CD4-positive, alpha-beta T cell (primary cell): ENCODE data around the gene C19orf67. TPM values are rescaled to one million over a fixed set of nuclear protein-coding genes. Genes with fewer than 3 reads are reported as not detected.
A peak's percentile ranks its signal among the peaks of the same experiment; 100 is the strongest.

ENCODE experiments used
- ATAC-seq: fragments of 200-7000 bp; cut with Tn5 transposase; one replicate; pipeline ENCODE4 v1.10.0; 2022; ENCODE audit warnings: mild to moderate bottlenecking; ENCODE audit not compliant: poor library complexity
- CTCF ChIA-PET: fragments of 350-600 bp; sonication (Branson Sonifier 250); formaldehyde crosslinking; loops from one replicate; lab custom pipeline; 2021; ENCODE audit warnings: antibody characterized with exemption, inconsistent platforms; lab: Charles Lee
- POLR2A ChIA-PET: fragments of 350-600 bp; sonication (Branson Sonifier 250); formaldehyde crosslinking; loops from one replicate; lab custom pipeline; 2021; ENCODE audit warnings: antibody characterized with exemption, inconsistent platforms; lab: Charles Lee
- DNase-seq, 14 experiments: peaks; one replicate each; pipeline ENCODE4 v3.0.0-alpha.2; 2013 to 2020; ENCODE audit warnings: mixed read lengths in 2 of 14
- H3K27ac ChIP-seq, 2 donors: one replicate each; pipeline versions ENCODE4 v1.5.1 to v1.7.0; 2013; ENCODE audit warnings: low read length in 2 of 2, low read depth in 1 of 2, mild to moderate bottlenecking in 1 of 2
- H3K27me3 ChIP-seq, 2 experiments: 1 replicate in 1 of 2; 2 replicates in 1 of 2; pipeline versions ENCODE4 v1.6.1 to v1.7.0; 2013; ENCODE audit warnings: low read length in 2 of 2, control low read depth in 1 of 2, mild to moderate bottlenecking in 1 of 2, moderate library complexity in 1 of 2; ENCODE audit not compliant: insufficient read depth in 2 of 2, control insufficient read depth in 1 of 2
- H3K36me3 ChIP-seq: one replicate; pipeline ENCODE4 v1.6.1; 2013; ENCODE audit warnings: low read length, control low read depth; ENCODE audit not compliant: insufficient read depth
- H3K4me1 ChIP-seq: one replicate; pipeline ENCODE4 v1.6.1; 2013; ENCODE audit warnings: low read length, control low read depth; ENCODE audit not compliant: insufficient read depth
- H3K4me3 ChIP-seq: one replicate; pipeline ENCODE4 v1.5.1; 2013; ENCODE audit warnings: mild to moderate bottlenecking, low read length, moderate library complexity
- H3K9me3 ChIP-seq, 2 experiments: 1 replicate in 1 of 2; 2 replicates in 1 of 2; pipeline versions ENCODE4 v1.6.1 to v1.7.0; 2013; ENCODE audit warnings: low read length in 2 of 2, mild to moderate bottlenecking in 2 of 2, control low read depth in 1 of 2, moderate library complexity in 1 of 2; ENCODE audit not compliant: control insufficient read depth in 1 of 2, insufficient read depth in 1 of 2
- H3K27ac Mint-ChIP-seq: one replicate; pipeline ENCODE4 v1.8.0; 2020; ENCODE audit warnings: mixed read lengths
- H3K27me3 Mint-ChIP-seq: one replicate; pipeline ENCODE4 v1.8.0; 2021; ENCODE audit warnings: mixed read lengths
- H3K36me3 Mint-ChIP-seq: one replicate; pipeline ENCODE4 v1.8.0; 2021; ENCODE audit warnings: low read depth, mixed read lengths
- H3K4me1 Mint-ChIP-seq: one replicate; pipeline ENCODE4 v1.8.0; 2021; ENCODE audit warnings: low read depth, mixed read lengths
- H3K4me3 Mint-ChIP-seq: one replicate; pipeline ENCODE4 v1.8.0; 2020; ENCODE audit warnings: mild to moderate bottlenecking, mixed read lengths
- H3K9me3 Mint-ChIP-seq: one replicate; pipeline ENCODE4 v1.8.0; 2020; ENCODE audit warnings: mixed read lengths
- intact Hi-C, 2 experiments: fragments of 100-400 bp; cut with DNase I in 1 of 2; cut with micrococcal nuclease in 1 of 2; formaldehyde crosslinking; loops; one replicate each; pipeline versions ENCODE4 v1.15.1 to v1.9.0; 2023 to 2025; cut with DNase I, micrococcal nuclease
- total RNA-seq, 174 experiments: library from RNA in 2 of 174; stranded (reverse) in 2 of 174; gene quantifications; one replicate each; pipeline ENCODE4 v1.2.3 and lab custom pipeline; 2021 to 2026
- TF ChIP-seq, protein P1 (sequence below): fragments of 200-600 bp; IDR thresholded peaks from one replicate; pipeline ENCODE4 v1.8.0; 2022; ENCODE audit warnings: antibody characterized with exemption, mild to moderate bottlenecking

Gene C19orf67
- total RNA-seq, 2 experiments from 2014 or later = not detected

DNA sequence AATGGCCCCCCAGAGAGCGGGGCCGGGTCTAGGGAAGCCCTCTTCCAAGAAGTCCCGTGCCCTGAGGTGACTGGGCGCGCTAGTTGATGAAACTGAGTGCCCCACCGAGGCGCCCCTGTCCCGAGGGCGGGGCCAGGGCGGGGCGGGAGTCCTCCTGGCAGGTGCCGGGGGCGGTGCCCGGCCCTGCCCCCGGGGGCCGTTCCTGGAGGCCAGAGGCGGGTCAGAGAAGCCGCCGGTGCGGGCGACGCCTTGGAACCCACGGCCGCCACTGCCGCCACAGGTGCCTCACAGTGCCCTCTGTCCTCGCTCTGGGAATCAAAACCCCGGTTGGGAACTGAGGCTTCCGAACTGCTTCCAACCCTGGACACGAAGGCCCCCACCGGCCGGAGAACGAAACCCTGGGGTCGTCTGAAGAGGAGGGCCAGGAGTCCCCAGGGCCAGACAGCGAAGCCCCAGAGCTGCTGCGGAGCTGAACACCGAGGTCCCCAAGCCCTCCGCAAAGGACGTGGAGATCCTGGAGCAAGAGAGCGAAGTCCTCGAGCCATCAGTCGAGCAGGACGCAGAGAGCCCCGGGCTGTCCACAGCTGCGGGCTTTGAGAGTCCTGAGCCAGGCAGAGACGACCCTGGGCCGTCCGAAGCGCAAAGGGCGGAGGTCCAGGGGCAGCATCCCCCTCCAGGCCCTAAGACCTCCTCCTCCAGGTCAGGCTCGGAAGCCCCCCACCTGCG, 12.9 kb downstream of the C19orf67 start, which contains the start of gene MISP3:
MISP3 (plus strand) TSS at position 252 of the 726 bp plus-strand sequence. CDS start 524 bp downstream, outside the sequence.
- ChIA-PET CTCF (interaction anchor here (0.6 to 4.3 kb wide), 15 partner anchors 8 to 1671 kb away, joined by 3 to 27 read pairs (median 5); partner anchors contain the start of genes ASF1B and NANOS3), POLR2A (interaction anchor here (0.8 to 2.3 kb wide), 7 partner anchors 14 to 191 kb away, joined by 3 to 22 read pairs (median 5); partner anchors contain the start of genes ASF1B, IL27RA and PRKACA)
- Histone ChIP-seq H3K4me3 (peak within 1 kb of the TSS; percentile 77), H3K27me3 (peaks cover 4 to 5% of the 10 kb centered on the region in 2 experiments), H3K4me1 (peaks cover 38% of the 10 kb centered on the region), H3K27ac (no peak within 1 kb of the TSS), H3K9me3 (no peaks in the 10 kb centered on the region), H3K36me3 (no peaks in the 10 kb centered on the region)
- peaks cover 4% of the 10 kb centered on the region for H3K27me3 Mint-ChIP-seq
- no peaks in the 10 kb centered on the region for H3K36me3 Mint-ChIP-seq
- peak within 1 kb of the TSS; percentile 83 for H3K27ac Mint-ChIP-seq
- H3K4me1 Mint-ChIP-seq = peaks cover 17% of the 10 kb centered on the region
- H3K4me3 Mint-ChIP-seq = peak within 1 kb of the TSS; percentile 93
- intact Hi-C loops = loop anchor here (1.0 to 5.0 kb wide), 5 partner anchors 24 to 276 kb away; partner anchors contain the start of genes ASF1B (in 1 of the 2), PRKACA (in 1 of the 2) and RFX1 (in 1 of the 2)
- peak in 4 of 14 experiments; percentile 26 to 62 (median 44) for DNase-seq
- ATAC-seq = no peak
- no peaks in the 10 kb centered on the region for H3K9me3 Mint-ChIP-seq
- TF ChIP-seq, protein P1, sequence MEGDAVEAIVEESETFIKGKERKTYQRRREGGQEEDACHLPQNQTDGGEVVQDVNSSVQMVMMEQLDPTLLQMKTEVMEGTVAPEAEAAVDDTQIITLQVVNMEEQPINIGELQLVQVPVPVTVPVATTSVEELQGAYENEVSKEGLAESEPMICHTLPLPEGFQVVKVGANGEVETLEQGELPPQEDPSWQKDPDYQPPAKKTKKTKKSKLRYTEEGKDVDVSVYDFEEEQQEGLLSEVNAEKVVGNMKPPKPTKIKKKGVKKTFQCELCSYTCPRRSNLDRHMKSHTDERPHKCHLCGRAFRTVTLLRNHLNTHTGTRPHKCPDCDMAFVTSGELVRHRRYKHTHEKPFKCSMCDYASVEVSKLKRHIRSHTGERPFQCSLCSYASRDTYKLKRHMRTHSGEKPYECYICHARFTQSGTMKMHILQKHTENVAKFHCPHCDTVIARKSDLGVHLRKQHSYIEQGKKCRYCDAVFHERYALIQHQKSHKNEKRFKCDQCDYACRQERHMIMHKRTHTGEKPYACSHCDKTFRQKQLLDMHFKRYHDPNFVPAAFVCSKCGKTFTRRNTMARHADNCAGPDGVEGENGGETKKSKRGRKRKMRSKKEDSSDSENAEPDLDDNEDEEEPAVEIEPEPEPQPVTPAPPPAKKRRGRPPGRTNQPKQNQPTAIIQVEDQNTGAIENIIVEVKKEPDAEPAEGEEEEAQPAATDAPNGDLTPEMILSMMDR = no peak

DNA sequence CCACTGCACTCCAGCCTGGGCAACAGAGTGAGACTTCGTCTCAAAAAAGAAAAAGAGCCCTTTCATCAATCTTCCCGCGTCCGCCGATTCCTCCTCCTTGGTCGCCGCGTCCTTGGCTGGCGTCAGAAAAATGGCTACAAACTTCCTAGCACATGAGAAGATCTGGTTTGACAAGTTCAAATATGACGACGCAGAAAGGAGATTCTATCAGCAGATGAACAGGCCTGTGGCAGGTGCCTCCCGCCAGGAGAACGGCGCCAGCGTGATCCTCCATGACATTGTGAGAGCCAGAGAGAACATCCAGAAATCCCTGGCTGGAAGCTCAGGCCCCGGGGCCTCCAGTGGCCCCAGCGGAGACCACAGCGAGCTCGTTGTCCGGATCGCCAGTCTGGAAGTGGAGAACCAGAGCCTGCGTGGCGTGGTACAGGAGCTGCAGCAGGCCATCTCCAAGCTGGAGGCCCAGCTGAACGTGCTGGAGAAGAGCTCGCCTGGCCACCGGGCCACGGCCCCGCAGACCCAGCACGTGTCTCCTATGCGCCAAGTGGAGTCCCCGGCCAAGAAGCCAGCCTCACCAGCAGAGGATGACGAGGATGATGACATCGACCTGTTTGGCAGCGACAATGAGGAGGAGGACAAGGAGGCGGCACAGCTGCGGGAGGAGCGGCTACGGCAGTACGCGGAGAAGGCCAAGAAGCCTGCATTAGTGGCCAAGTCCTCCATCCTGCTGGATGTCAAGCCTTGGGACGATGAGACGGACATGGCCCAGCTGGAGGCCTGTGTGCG, 15.1 kb downstream of the C19orf67 start:
- Mint-ChIP-seq H3K4me1 (peaks cover 17% of the 10 kb centered on the region), H3K4me3 (peak overlapping the region; percentile 58), H3K9me3 (no peaks in the 10 kb centered on the region), H3K27me3 (peaks cover 4% of the 10 kb centered on the region), H3K27ac (no peak overlapping the region), H3K36me3 (no peaks in the 10 kb centered on the region)
- ATAC-seq (no peak), DNase-seq (peak in 1 of 14 experiments; percentile 28)
- no peak overlapping the region for H3K27ac ChIP-seq
- H3K9me3 ChIP-seq = no peaks in the 10 kb centered on the region
- CTCF ChIA-PET = interaction anchor here (0.5 to 2.2 kb wide), 4 partner anchors 22 to 278 kb away, joined by 3 to 5 read pairs (median 4); no protein-coding TSS in a partner anchor
- no peaks in the 10 kb centered on the region for H3K36me3 ChIP-seq
- POLR2A ChIA-PET = interaction anchor here (0.9 to 1.2 kb wide), 3 partner anchors 11 to 16 kb away, joined by 3 to 4 read pairs (median 3); no protein-coding TSS in a partner anchor
- peaks cover 4 to 5% of the 10 kb centered on the region in 2 experiments for H3K27me3 ChIP-seq
- H3K4me1 ChIP-seq = peaks cover 34% of the 10 kb centered on the region
- TF ChIP-seq, protein P1 = no peak
- H3K4me3 ChIP-seq = no peak overlapping the region
- intact Hi-C loops = loop anchor here (5.0 kb wide), 2 partner anchors 47 to 63 kb away; partner anchors contain the start of genes PRKACA (in 1 of the 2) and RFX1 (in 1 of the 2)

DNA sequence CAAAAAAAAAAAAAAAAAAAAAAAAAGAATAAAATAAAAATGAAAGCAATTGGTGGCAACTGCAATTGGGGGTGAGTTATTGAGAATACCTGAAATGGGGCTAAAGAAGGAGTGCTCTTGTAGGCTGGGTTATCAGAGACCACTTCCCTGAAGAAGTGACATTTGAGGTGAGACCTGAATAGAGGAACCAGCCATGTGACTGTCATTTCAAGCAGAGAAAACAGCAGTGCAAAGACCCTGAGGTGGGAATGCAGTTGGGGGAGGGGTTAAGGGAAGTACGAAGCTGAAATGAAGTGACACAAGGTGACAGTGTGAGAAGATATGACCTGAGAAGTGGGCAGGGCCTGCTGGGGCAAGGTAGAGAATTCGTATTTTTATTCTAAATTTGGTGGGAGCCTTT, 19.4 kb downstream of the C19orf67 start:
- Mint-ChIP-seq H3K27ac (no peak overlapping the region), H3K9me3 (no peaks in the 10 kb centered on the region), H3K4me1 (no peaks in the 10 kb centered on the region), H3K36me3 (no peaks in the 10 kb centered on the region), H3K27me3 (peaks cover 4% of the 10 kb centered on the region), H3K4me3 (no peak overlapping the region)
- ChIA-PET CTCF (no interaction called here), POLR2A (no interaction called here)
- H3K36me3 ChIP-seq = no peaks in the 10 kb centered on the region
- no peaks in the 10 kb centered on the region for H3K9me3 ChIP-seq
- ATAC-seq (no peak), DNase-seq (no peak)
- H3K4me1 ChIP-seq = no peaks in the 10 kb centered on the region
- intact Hi-C loops = no loop called here
- TF ChIP-seq, protein P1 = no peak
- no peak overlapping the region for H3K4me3 ChIP-seq
- peaks cover 2 to 6% of the 10 kb centered on the region in 2 experiments for H3K27me3 ChIP-seq
- H3K27ac ChIP-seq = no peak overlapping the region
